ENCODE measurements around the gene CACNG1. TPM values are rescaled to one million over a fixed set of nuclear protein-coding genes. Genes with fewer than 3 reads are reported as not detected.

CACNG1 gene
- total RNA-seq, 3 donors from 2014 or later: not detected

DNA sequence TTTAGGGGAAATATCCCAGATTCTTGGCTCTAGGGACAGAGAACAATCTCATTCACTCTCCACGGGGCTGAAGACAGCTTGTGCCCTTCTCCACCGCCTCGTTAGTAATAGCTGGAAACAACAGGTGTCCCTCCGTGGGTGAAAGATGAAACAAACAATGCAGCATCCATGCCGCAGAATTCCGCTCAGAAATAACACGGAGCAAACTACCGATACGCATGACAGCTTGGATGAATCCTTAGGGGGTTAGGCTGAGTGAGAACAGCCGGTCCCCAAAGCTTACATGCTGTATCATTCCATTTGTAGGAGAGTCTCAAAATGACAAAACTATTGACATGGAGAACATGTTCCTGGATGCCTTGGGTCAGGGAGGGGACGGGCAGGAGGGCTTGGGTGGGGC, 29.4 kb upstream of the CACNG1 start:
- DNase-seq (ENCODE audit: low spot score in 2 of 2): no peak
- Histone ChIP-seq H3K4me1 (no peaks in the 10 kb centered on the region), H3K27me3 (no peaks in the 10 kb centered on the region), H3K4me3 (no peak overlapping the region), H3K27ac (no peak overlapping the region), H3K36me3 (no peaks in the 10 kb centered on the region), H3K9me3 (no peaks in the 10 kb centered on the region)
- no peak for TF ChIP-seq POLR2AphosphoS5 (IDR thresholded peaks at IDR 0.05)
- TF ChIP-seq POLR2A (IDR thresholded peaks at IDR 0.05): no peak
- TF ChIP-seq, protein P1, sequence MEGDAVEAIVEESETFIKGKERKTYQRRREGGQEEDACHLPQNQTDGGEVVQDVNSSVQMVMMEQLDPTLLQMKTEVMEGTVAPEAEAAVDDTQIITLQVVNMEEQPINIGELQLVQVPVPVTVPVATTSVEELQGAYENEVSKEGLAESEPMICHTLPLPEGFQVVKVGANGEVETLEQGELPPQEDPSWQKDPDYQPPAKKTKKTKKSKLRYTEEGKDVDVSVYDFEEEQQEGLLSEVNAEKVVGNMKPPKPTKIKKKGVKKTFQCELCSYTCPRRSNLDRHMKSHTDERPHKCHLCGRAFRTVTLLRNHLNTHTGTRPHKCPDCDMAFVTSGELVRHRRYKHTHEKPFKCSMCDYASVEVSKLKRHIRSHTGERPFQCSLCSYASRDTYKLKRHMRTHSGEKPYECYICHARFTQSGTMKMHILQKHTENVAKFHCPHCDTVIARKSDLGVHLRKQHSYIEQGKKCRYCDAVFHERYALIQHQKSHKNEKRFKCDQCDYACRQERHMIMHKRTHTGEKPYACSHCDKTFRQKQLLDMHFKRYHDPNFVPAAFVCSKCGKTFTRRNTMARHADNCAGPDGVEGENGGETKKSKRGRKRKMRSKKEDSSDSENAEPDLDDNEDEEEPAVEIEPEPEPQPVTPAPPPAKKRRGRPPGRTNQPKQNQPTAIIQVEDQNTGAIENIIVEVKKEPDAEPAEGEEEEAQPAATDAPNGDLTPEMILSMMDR (IDR thresholded peaks at IDR 0.05): no peak
- intact Hi-C loops (cut with DNase I; ENCODE audit: low total_unique reads): no loop called here

DNA sequence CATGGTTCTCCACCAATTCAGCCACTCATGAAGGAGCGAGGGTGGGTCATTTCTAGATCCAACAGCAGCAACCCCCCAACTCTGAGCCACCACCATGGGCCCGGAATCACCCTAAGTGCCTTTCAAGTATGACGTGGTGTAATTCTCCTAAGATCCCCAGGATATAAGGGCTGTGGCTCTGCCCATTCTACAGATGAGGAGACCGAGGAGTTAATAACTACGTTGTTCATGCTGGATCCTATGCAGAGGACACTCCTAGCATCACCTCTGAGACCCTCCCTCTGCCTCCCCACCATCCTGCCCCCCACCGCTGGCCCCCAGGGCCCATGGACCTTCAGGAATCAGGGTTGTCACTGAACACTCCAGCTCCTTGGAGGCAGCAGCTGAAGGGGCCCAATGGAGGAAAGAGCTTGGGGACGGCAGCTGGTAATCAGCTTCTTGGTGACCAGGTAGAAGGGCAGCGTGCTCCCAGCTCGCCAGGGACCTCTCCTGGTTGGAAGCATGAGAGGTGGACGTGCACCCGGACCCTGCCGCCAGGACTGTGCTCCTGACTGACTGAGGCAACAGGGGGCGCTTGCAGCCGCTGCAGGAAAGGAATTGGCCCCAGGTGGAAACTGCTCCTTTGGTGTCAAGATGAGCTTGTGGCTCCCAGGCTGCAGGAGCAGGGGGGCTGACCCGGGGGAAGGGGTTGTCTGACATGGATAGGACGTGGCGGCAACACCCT, 28.2 kb upstream of the CACNG1 start:
- DNase-seq (ENCODE audit: low spot score in 2 of 2): no peak
- H3K36me3 ChIP-seq: no peaks in the 10 kb centered on the region
- no peak overlapping the region for H3K4me3 ChIP-seq
- no peak overlapping the region for H3K27ac ChIP-seq
- intact Hi-C loops (cut with DNase I; ENCODE audit: low total_unique reads): no loop called here
- TF ChIP-seq, protein P1 (IDR thresholded peaks at IDR 0.05): no peak
- TF ChIP-seq POLR2AphosphoS5 (IDR thresholded peaks at IDR 0.05): no peak
- no peak for TF ChIP-seq POLR2A (IDR thresholded peaks at IDR 0.05)
- H3K9me3 ChIP-seq: no peaks in the 10 kb centered on the region
- no peaks in the 10 kb centered on the region for H3K27me3 ChIP-seq
- no peaks in the 10 kb centered on the region for H3K4me1 ChIP-seq

DNA sequence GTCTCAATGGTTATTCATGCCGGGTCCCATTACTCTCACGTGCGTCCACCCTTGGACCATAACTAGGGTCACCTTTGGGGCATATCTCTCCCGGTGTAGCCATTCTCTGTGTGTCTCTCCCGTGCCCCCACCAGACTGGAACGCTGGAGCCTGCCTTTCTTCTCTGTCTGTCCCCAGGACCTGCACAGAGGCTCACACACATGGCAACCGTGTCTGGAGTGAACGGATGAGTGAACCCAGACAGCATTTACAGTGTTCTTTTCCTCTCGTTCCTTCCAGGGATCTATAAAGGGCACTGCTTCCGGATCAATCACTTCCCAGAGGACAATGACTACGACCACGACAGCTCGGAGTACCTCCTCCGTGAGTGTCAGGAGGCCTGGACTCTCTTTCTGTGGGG, 26.4 kb upstream of the CACNG1 start:
- Histone ChIP-seq H3K4me1 (no peaks in the 10 kb centered on the region), H3K36me3 (no peaks in the 10 kb centered on the region), H3K9me3 (no peaks in the 10 kb centered on the region), H3K4me3 (no peak overlapping the region), H3K27me3 (no peaks in the 10 kb centered on the region), H3K27ac (no peak overlapping the region)
- no peak for TF ChIP-seq POLR2AphosphoS5 (IDR thresholded peaks at IDR 0.05)
- no peak for TF ChIP-seq POLR2A (IDR thresholded peaks at IDR 0.05)
- TF ChIP-seq, protein P1 (IDR thresholded peaks at IDR 0.05): no peak
- intact Hi-C loops (cut with DNase I; ENCODE audit: low total_unique reads): no loop called here
- no peak for DNase-seq (ENCODE audit: low spot score in 2 of 2)

DNA sequence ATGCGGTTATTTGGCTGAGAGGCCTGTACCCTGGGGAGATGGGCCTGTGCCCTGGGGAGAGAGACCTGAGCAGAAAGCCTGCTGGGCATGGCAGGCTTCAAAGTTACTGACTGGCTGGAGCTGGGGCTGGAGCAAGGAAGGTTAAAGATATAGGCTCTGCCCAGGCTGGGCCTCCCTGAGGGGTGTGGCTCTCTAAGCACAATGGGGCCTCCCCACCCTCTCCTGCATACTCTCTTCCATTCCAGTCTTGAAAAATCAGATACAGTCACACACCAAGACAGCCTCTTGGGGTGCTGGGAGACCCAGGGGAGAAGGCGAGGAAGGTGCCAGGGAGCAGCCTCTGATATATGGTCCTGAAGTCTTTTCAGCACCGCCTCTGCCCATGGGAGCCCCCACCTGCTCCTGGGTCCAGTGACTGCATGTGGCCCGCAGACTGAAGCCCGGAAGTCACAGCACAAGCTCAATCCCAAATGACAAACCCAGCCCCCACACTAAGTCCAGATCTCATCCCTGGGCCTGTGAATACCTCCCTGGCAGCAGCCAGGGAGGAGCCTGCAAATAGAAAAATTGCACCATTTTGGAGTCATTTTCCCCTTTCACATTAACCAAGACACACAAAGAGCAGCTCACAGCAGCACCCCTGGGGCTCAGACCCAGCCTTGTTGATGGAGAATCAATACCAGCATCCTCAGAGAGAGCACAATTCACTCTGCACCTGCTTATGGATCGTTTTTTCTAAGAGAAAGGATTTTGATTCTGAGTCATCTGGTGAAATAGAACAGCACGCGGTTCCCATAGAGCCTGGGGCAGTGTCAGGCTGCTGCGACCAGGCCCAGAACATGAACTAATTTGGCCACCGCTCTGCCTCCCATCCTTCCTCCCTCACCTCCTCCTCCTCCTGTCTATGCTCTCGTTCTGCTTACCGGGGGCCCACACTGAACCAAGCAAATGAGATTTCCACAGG, 25.6 kb upstream of the CACNG1 start:
- Histone ChIP-seq H3K4me1 (no peaks in the 10 kb centered on the region), H3K36me3 (no peaks in the 10 kb centered on the region), H3K27me3 (no peaks in the 10 kb centered on the region), H3K9me3 (no peaks in the 10 kb centered on the region), H3K4me3 (no peak overlapping the region), H3K27ac (no peak overlapping the region)
- no peak for DNase-seq (ENCODE audit: low spot score in 2 of 2)
- TF ChIP-seq, protein P1 (IDR thresholded peaks at IDR 0.05): no peak
- TF ChIP-seq POLR2AphosphoS5 (IDR thresholded peaks at IDR 0.05) (no peak), POLR2A (IDR thresholded peaks at IDR 0.05) (no peak)
- intact Hi-C loops (cut with DNase I; ENCODE audit: low total_unique reads): no loop called here

DNA sequence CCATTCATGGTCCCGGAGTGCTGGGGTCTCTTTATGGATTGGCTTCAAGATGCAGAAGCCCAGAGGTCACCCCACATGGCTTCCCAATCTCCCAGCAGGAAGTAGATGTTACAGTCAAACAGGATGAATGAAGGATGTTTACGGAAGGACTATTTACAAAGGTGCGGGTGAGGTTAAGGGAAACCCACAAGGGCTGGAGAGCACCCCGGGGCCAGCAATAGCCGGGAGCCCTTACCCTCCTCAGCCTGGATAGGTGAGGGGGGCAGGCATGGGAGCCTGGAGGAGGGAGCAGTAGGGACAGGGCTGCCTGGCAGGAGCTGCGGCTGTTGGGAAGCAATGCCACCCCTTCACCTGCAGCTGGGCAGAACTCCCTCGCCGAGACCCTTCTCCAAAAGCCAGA, 24.5 kb upstream of the CACNG1 start:
- intact Hi-C loops (cut with DNase I; ENCODE audit: low total_unique reads): no loop called here
- H3K4me1 ChIP-seq: no peaks in the 10 kb centered on the region
- H3K9me3 ChIP-seq: no peaks in the 10 kb centered on the region
- H3K36me3 ChIP-seq: no peaks in the 10 kb centered on the region
- no peak overlapping the region for H3K4me3 ChIP-seq
- no peak overlapping the region for H3K27ac ChIP-seq
- TF ChIP-seq, protein P1 (IDR thresholded peaks at IDR 0.05): no peak
- TF ChIP-seq POLR2A (IDR thresholded peaks at IDR 0.05) (no peak), POLR2AphosphoS5 (IDR thresholded peaks at IDR 0.05) (no peak)
- H3K27me3 ChIP-seq: no peaks in the 10 kb centered on the region
- no peak for DNase-seq (ENCODE audit: low spot score in 2 of 2)
